Fibroblast of pulmonary artery (primary cell): ENCODE measurements around the gene LENG1.
A peak's percentile ranks its signal among the peaks of the same experiment; 100 is the strongest.

Source experiments
- DNase-seq: peaks from one replicate; pipeline ENCODE4 v3.0.0-alpha.2; 2010; ENCODE audit warnings: low read depth
- H3K4me3 ChIP-seq: replicated peaks from 2 replicates; pipeline ENCODE4 v1.5.1; 2011; ENCODE audit warnings: low read depth, mild to moderate bottlenecking, control low read depth, low read length, moderate library complexity
- TF ChIP-seq, protein P1 (sequence below): IDR thresholded peaks from 2 replicates; pipeline ENCODE4 v1.5.1; 2011; ENCODE audit warnings: mild to moderate bottlenecking, control low read depth, low read length, inconsistent platforms; ENCODE audit errors: missing control alignments

The LENG1 gene

GRCh38 chr19:54137699-54138488, 21.6 kb downstream of the LENG1 start, which contains the start of gene CNOT3:
CNOT3 (plus strand) TSS chr19:54137762; CDS start chr19:54142979, 5,217 bp downstream.
- DNase-seq: no peak
- TF ChIP-seq, protein P1, sequence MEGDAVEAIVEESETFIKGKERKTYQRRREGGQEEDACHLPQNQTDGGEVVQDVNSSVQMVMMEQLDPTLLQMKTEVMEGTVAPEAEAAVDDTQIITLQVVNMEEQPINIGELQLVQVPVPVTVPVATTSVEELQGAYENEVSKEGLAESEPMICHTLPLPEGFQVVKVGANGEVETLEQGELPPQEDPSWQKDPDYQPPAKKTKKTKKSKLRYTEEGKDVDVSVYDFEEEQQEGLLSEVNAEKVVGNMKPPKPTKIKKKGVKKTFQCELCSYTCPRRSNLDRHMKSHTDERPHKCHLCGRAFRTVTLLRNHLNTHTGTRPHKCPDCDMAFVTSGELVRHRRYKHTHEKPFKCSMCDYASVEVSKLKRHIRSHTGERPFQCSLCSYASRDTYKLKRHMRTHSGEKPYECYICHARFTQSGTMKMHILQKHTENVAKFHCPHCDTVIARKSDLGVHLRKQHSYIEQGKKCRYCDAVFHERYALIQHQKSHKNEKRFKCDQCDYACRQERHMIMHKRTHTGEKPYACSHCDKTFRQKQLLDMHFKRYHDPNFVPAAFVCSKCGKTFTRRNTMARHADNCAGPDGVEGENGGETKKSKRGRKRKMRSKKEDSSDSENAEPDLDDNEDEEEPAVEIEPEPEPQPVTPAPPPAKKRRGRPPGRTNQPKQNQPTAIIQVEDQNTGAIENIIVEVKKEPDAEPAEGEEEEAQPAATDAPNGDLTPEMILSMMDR: no peak
- peak within 1 kb of the TSS; percentile 84 for H3K4me3 ChIP-seq

DNA sequence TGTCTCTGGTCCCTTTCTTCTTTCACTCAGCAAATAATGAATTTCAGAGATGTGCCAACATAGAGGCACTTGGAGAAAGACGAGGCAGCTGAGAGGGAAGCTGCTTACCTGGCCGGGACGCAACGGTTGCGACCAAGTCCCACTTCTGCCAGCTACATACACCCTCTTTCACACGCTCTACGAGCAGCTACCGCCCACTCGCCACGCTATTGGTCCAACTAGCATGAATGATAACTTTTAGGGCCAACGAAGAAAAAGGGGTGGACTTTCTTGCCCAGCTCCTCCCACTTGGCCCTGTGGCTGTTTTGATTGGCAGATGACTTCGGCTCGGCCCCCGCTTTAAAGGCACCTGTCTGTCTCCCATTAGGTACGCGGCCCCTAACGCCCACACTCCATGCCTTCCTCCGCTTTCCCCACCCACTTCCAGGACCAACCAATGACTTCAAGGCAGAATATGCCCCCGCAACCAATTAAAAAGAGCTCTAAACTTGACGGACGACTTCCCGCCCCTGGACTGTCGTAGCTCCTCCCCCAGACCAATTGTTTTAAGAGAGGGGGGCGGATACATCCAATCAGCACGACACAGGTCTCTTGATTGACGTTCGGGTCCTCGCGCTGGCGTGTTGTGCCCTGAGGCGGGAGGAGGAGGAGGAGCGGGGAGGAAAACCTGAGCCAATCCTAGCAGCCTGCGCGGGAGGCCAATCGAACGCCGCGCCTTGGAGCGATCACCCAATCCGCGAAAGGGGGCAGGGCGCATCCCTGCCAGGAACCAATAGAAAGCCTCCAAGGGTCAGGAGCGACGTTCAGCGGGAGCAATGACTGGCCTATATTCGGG, 22.4 kb downstream of the LENG1 start:
- TF ChIP-seq, protein P1: no peak
- DNase-seq: peak; percentile 100
- peak overlapping the region; percentile 84 for H3K4me3 ChIP-seq

DNA sequence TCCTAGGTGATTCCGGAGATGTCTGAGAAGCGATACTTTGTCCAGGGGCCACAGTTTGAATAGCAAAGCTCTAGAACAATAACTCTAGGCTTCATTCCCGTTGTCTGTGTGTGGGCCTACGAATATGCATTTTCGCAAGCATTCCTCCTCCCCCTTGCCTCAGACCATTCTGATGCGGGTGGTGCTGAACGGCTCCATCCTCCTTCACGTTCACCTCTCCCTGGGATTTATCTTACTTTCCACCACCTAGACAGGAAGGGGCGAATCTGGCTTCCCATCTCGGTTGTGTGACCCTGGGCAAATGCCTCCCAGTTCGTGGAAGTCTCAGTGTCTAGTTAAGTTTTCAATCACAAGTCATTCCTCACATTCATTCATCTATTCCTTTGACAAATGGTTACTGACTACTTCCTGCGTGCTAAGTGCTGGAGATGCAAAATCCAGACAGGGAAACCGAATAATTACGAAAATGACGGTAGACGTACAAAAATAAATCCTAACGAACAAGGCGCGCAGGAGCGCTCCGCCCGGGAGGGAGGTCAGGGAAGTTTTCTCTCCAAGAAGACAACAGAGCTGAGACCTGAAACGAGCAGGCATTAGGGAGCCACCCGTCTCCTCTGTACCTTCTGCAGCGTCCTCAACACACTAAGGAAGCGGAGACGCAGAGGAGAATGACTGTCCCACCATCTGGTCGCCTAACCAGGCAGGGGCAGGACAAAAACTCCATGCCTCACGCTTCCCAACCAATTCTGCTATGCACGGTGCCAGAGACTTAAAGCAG, 23.2 kb downstream of the LENG1 start:
- TF ChIP-seq, protein P1: no peak
- DNase-seq: peak; percentile 27
- H3K4me3 ChIP-seq: peak overlapping the region; percentile 64

DNA sequence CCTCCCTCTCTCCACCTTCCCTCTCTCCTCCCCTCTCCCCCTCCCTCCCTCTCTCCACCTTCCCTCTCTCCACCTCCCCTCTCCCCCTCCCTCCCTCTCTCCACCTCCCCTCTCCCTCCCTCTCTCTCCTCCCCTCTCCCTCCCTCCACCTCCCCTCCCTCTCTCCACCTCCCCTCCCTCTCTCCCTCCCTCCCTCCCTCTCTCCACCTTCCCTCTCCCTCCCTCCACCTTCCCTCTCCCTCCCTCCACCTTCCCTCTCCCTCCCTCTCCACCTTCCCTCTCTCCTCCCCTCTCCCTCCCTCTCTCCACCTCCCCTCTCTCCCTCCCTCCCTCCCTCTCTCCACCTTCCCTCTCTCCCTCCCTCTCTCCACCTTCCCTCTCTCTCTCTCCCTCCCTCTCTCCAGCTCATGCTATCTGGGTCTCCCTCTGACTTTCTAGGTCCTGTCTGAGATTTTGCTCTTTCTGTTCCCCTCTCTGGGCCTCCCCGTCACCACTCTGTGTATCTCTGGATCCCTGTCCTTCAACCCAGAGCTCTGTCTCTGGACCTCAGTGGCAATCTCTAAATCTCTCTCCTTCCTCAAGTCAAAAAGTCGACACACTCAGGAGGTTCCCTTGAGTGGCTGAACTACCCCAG, 25.4 kb downstream of the LENG1 start:
- DNase-seq: no peak
- TF ChIP-seq, protein P1: no peak
- no peak overlapping the region for H3K4me3 ChIP-seq

- no peak for DNase-seq
These were observed 26.1 kb downstream of the LENG1 start for GRCh38 chr19:54133312-54133956.

More at GRCh38 chr19:54133312-54133956, 26.1 kb downstream of the LENG1 start:
- no peak overlapping the region for H3K4me3 ChIP-seq
- TF ChIP-seq, protein P1: no peak
